GM12874 (cell line): ENCODE data around the gene HOXC10.

Source experiments
- CTCF ChIP-seq: IDR thresholded peaks from 2 replicates; pipeline ENCODE4 v1.5.1; 2011; ENCODE audit warnings: low read depth, mild to moderate bottlenecking, control low read depth, low read length, moderate library complexity; ENCODE audit not compliant: insufficient read depth

The HOXC10 gene

GRCh38 chr12:53973236-53974042 is 11.5 kb upstream of the HOXC10 start:
- TF ChIP-seq CTCF: no peak

- no peak for TF ChIP-seq CTCF
These were observed 10.6 kb upstream of the HOXC10 start, which contains the start of gene HOTAIR for GRCh38 chr12:53974084-53975063. HOTAIR (minus strand) TSS chr12:53974954.

GRCh38 chr12:53975064-53975471 is 9.9 kb upstream of the HOXC10 start:
- no peak for TF ChIP-seq CTCF

GRCh38 chr12:53975479-53976152 is 9.3 kb upstream of the HOXC10 start:
- no peak for TF ChIP-seq CTCF

GRCh38 chr12:53976172-53976822 is 8.6 kb upstream of the HOXC10 start:
- TF ChIP-seq CTCF: no peak

GRCh38 chr12:53976823-53977595 is 7.9 kb upstream of the HOXC10 start:
- no peak for TF ChIP-seq CTCF
